Activated CD8-positive, alpha-beta memory T cell treated with anti-CD3 and anti-CD28 coated beads, Interleukin-2, amount 50 U/mL, for 1 hour (primary cell): ENCODE results near the gene RELCH.

Experiments
- DNase-seq: peaks from one replicate; pipeline ENCODE4 v3.0.0-alpha.2; 2020; ENCODE audit errors: extremely low read depth

RELCH gene

GRCh38 chr18:62324181-62324828, 137.2 kb downstream of the RELCH start:
- no peak for DNase-seq

- no peak for DNase-seq
These were observed 138.1 kb downstream of the RELCH start, which contains the start of gene TNFRSF11A for GRCh38 chr18:62324917-62325805. Gene TNFRSF11A (plus strand): TSS chr18:62325310. CDS start chr18:62325353, 43 bp downstream.

GRCh38 chr18:62325806-62326645, 139.0 kb downstream of the RELCH start:
- DNase-seq = no peak

GRCh38 chr18:62326646-62327348, 139.7 kb downstream of the RELCH start:
- DNase-seq = no peak

- DNase-seq = no peak
These were observed 140.9 kb downstream of the RELCH start for GRCh38 chr18:62327977-62328376.

GRCh38 chr18:62328586-62329525, 141.8 kb downstream of the RELCH start:
- no peak for DNase-seq

GRCh38 chr18:62329691-62330454, 142.8 kb downstream of the RELCH start:
- no peak for DNase-seq

- DNase-seq = no peak
These were observed 143.6 kb downstream of the RELCH start for GRCh38 chr18:62330650-62331049.

GRCh38 chr18:62331581-62332356, 144.7 kb downstream of the RELCH start:
- DNase-seq = no peak

GRCh38 chr18:62332431-62332830, 145.4 kb downstream of the RELCH start:
- DNase-seq = no peak

- no peak for DNase-seq
These were observed 146.1 kb downstream of the RELCH start for GRCh38 chr18:62332964-62333695.

GRCh38 chr18:62334120-62334519, 147.1 kb downstream of the RELCH start:
- no peak for DNase-seq

GRCh38 chr18:62335494-62335893, 148.4 kb downstream of the RELCH start:
- DNase-seq = no peak

GRCh38 chr18:62336618-62337017, 149.6 kb downstream of the RELCH start:
- no peak for DNase-seq

- DNase-seq = no peak
These were observed 150.3 kb downstream of the RELCH start for GRCh38 chr18:62337336-62337735.

GRCh38 chr18:62338446-62339105, 151.5 kb downstream of the RELCH start:
- no peak for DNase-seq
